GM15510 (cell line): Measurements from ENCODE around the gene LZTR1.

Experiments used
- POLR2A ChIP-seq: IDR thresholded peaks from 3 replicates; pipeline ENCODE4 v1.6.1; 2011; ENCODE audit warnings: borderline replicate concordance; ENCODE audit not compliant: insufficient read length; ENCODE audit errors: extremely low read depth

Gene LZTR1

GRCh38 chr22:20949698-20950183 is 32.4 kb upstream of the LZTR1 start:
- TF ChIP-seq POLR2A = no peak

DNA sequence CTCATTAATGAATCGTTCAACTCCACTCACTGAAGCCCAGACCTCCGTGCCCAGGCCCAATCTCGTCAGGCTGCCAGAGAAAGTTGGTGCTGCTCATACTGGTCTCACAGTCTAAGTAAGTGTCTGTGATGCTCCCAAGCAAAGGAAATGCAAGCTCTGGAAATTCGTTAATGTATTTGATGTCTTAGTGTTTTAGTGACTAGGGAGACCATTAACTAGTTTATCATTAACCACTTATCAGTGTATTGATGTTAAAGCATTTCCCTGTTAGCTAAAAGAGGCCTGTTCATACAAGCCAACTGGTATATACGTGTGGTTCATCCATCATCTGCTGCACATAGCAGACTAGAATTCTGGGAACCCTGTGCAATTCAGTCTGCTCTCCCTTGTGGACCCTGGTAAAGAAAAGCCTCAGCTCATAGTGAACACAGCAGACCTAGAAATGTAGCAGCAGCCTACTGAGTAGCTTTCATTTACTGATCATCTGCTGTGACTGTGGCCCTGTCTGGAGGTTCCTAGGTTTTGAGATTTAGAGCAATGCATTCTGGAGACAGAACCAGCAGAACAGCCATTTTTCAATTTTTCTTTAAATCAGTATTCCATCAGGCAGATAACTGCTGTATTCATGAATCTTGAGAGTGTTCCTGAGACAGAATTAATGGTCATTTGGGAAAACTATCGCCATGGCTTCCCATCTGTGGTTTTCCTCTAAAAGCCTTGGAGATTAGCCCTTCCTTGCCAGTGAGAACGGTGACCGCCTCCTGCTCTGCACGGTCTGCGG is 30.8 kb upstream of the LZTR1 start:
- TF ChIP-seq POLR2A = no peak

- TF ChIP-seq POLR2A = no peak
These were observed 30.1 kb upstream of the LZTR1 start for GRCh38 chr22:20951932-20952380.

- no peak for TF ChIP-seq POLR2A
These were observed 29.4 kb upstream of the LZTR1 start for GRCh38 chr22:20952544-20953341.

- TF ChIP-seq POLR2A = no peak
These were observed 28.8 kb upstream of the LZTR1 start for GRCh38 chr22:20953342-20953608.

- no peak for TF ChIP-seq POLR2A
These were observed 28.2 kb upstream of the LZTR1 start for GRCh38 chr22:20953668-20954500.

- no peak for TF ChIP-seq POLR2A
These were observed 26.5 kb upstream of the LZTR1 start for GRCh38 chr22:20955548-20955947.

GRCh38 chr22:20956258-20957101 is 25.6 kb upstream of the LZTR1 start:
- no peak for TF ChIP-seq POLR2A

DNA sequence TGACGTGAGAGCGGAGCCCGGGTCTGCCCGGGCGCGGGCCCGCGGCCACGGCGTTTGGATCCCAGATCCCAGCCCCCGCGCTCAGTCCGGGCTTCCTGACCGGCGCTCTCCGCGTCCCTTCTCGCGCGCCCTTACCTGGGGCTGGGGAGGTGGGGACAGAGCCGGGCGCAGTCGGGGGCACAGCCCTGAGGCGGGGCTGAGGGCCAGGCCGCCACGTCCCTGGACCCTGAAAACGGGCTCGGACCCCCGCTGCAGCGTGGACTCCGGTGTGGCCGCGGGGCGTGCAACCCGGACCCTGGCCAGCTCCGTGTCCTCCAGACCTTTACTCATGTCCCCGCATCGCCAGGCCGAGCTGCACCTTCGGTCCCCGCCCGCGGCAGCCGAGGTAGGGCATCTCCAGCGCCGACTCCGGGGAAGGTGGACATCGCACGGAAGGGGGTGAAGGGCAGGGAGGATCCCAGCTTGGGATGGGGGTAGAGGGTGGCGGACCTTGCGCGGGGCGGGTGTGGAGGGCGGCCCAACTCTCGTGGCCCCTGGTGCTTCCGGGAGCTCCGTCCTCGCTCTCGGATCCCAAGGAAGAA is 24.9 kb upstream of the LZTR1 start:
- no peak for TF ChIP-seq POLR2A

DNA sequence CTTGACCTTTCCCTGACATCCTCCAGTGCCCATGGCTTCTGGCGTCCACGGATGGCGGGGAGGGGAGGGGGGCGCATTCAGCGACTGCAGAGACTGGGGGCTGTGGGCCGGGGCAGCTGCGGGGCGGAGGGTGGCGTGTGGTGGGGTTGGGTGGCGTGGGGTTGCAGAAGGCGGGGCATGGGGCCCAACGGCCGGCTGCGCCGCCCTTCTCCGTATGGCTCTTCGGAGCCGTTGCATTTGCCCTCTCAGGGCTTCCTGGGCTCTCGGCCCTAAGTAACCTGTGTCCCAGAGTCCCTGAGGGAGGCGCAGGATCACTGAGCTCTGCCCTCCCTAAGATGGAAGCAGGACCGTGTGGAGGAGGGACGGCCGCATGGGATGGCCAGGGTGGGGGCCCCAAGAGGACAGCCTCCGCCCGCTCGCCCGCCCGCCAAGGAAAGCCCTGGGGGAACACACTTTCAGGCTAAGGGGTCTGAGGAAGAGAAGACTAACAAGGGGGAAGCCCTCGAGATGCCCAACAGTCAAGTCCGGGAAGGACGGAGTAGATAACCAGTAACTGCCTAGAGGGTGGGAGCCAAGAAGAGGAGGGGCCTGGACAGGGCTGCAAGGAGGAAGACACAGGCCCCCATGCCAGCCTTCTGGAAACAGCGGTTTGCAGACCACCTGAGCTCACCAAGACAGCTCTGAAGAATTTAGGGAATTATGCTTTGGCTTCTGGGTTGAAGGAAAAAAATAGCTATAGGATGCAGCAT is 24.2 kb upstream of the LZTR1 start:
- peak; percentile 23 for TF ChIP-seq POLR2A

- no peak for TF ChIP-seq POLR2A
These were observed 22.3 kb upstream of the LZTR1 start for GRCh38 chr22:20959578-20960461.

GRCh38 chr22:20960609-20961008 is 21.5 kb upstream of the LZTR1 start:
- no peak for TF ChIP-seq POLR2A
